ENCODE results near the gene MAD2L1. TPM values are rescaled to one million over a fixed set of nuclear protein-coding genes. Genes with fewer than 3 reads are reported as not detected.

Gene MAD2L1
- total RNA-seq, 1 donor from 2014 or later: 13.7 TPM

- Mint-ChIP-seq H3K4me1 (ENCODE audit: low read depth, unreplicated experiment) (no peaks in the 10 kb centered on the region), H3K27ac (ENCODE audit: unreplicated experiment) (no peak overlapping the region), H3K36me3 (ENCODE audit: unreplicated experiment) (no peaks in the 10 kb centered on the region), H3K9me3 (ENCODE audit: unreplicated experiment) (no peaks in the 10 kb centered on the region), H3K4me3 (ENCODE audit: unreplicated experiment) (no peak overlapping the region), H3K27me3 (ENCODE audit: unreplicated experiment) (no peaks in the 10 kb centered on the region)
- TF ChIP-seq CTCF (IDR thresholded peaks at IDR 0.05; ENCODE audit: partially characterized antibody, unreplicated experiment): no peak
- no peak for DNase-seq
These were observed 11.5 kb downstream of the MAD2L1 start for GRCh38 chr4:120055162-120055561.

GRCh38 chr4:120053911-120054310 is 12.7 kb downstream of the MAD2L1 start:
- Mint-ChIP-seq H3K9me3 (ENCODE audit: unreplicated experiment) (no peaks in the 10 kb centered on the region), H3K36me3 (ENCODE audit: unreplicated experiment) (no peaks in the 10 kb centered on the region), H3K4me1 (ENCODE audit: low read depth, unreplicated experiment) (peaks cover 2% of the 10 kb centered on the region), H3K27me3 (ENCODE audit: unreplicated experiment) (no peaks in the 10 kb centered on the region), H3K4me3 (ENCODE audit: unreplicated experiment) (no peak overlapping the region), H3K27ac (ENCODE audit: unreplicated experiment) (no peak overlapping the region)
- TF ChIP-seq CTCF (IDR thresholded peaks at IDR 0.05; ENCODE audit: partially characterized antibody, unreplicated experiment): no peak
- no peak for DNase-seq

GRCh38 chr4:120052856-120053255 is 13.8 kb downstream of the MAD2L1 start:
- H3K27me3 Mint-ChIP-seq (ENCODE audit: unreplicated experiment): no peaks in the 10 kb centered on the region
- peaks cover 2% of the 10 kb centered on the region for H3K4me1 Mint-ChIP-seq (ENCODE audit: low read depth, unreplicated experiment)
- DNase-seq: no peak
- no peaks in the 10 kb centered on the region for H3K9me3 Mint-ChIP-seq (ENCODE audit: unreplicated experiment)
- TF ChIP-seq CTCF (IDR thresholded peaks at IDR 0.05; ENCODE audit: partially characterized antibody, unreplicated experiment): no peak
- no peak overlapping the region for H3K4me3 Mint-ChIP-seq (ENCODE audit: unreplicated experiment)
- H3K27ac Mint-ChIP-seq (ENCODE audit: unreplicated experiment): no peak overlapping the region
- H3K36me3 Mint-ChIP-seq (ENCODE audit: unreplicated experiment): no peaks in the 10 kb centered on the region

GRCh38 chr4:120051253-120051652 is 15.4 kb downstream of the MAD2L1 start:
- no peak for DNase-seq
- Mint-ChIP-seq H3K9me3 (ENCODE audit: unreplicated experiment) (no peaks in the 10 kb centered on the region), H3K36me3 (ENCODE audit: unreplicated experiment) (no peaks in the 10 kb centered on the region), H3K4me1 (ENCODE audit: low read depth, unreplicated experiment) (peaks cover 2% of the 10 kb centered on the region), H3K4me3 (ENCODE audit: unreplicated experiment) (no peak overlapping the region), H3K27ac (ENCODE audit: unreplicated experiment) (no peak overlapping the region), H3K27me3 (ENCODE audit: unreplicated experiment) (no peaks in the 10 kb centered on the region)
- no peak for TF ChIP-seq CTCF (IDR thresholded peaks at IDR 0.05; ENCODE audit: partially characterized antibody, unreplicated experiment)

- Mint-ChIP-seq H3K4me1 (ENCODE audit: low read depth, unreplicated experiment) (peaks cover 2% of the 10 kb centered on the region), H3K9me3 (ENCODE audit: unreplicated experiment) (no peaks in the 10 kb centered on the region), H3K4me3 (ENCODE audit: unreplicated experiment) (no peak overlapping the region), H3K27ac (ENCODE audit: unreplicated experiment) (peak overlapping the region; percentile 31), H3K27me3 (ENCODE audit: unreplicated experiment) (no peaks in the 10 kb centered on the region), H3K36me3 (ENCODE audit: unreplicated experiment) (no peaks in the 10 kb centered on the region)
- peak; percentile 79 for DNase-seq
- peak; percentile 89 for TF ChIP-seq CTCF (IDR thresholded peaks at IDR 0.05; ENCODE audit: partially characterized antibody, unreplicated experiment)
These were observed 16.7 kb downstream of the MAD2L1 start for GRCh38 chr4:120049732-120050494.

Measured in glutamatergic neuron (in vitro differentiated cells).